Neural cell (in vitro differentiated cells): ENCODE data around the gene MRC2. TPM values are rescaled to one million over a fixed set of nuclear protein-coding genes. Genes with fewer than 3 reads are reported as not detected.

Experiments
- H2AFZ ChIP-seq: fragments of 200-600, 300-800 bp; sonication (generic), shearing (Covaris generic); 2 replicates; pipeline ENCODE4 v1.6.0; 2014; ENCODE audit warnings: low read depth, mild to moderate bottlenecking, antibody characterized with exemption, low read length, moderate library complexity
- H3F3A ChIP-seq: fragments of 200-600 bp; shearing (Covaris generic); 2 replicates; pipeline ENCODE4 v1.6.1; 2016; ENCODE audit warnings: mild to moderate bottlenecking, moderate library complexity, mixed read lengths, antibody characterized with exemption, low read length; ENCODE audit not compliant: insufficient read depth, poor library complexity, severe bottlenecking
- H3K27ac ChIP-seq: fragments of 200-600, 300-800 bp; sonication (generic), shearing (Covaris generic); 2 replicates; pipeline ENCODE4 v1.5.1; 2014; ENCODE audit warnings: mild to moderate bottlenecking, low read length, moderate library complexity
- H3K27me3 ChIP-seq: fragments of 300-800, 200-600 bp; sonication (generic), shearing (Covaris generic); 2 replicates; pipeline ENCODE4 v1.6.0; 2014; ENCODE audit warnings: mild to moderate bottlenecking, low read depth, low read length, moderate library complexity; ENCODE audit not compliant: insufficient read depth
- H3K36me3 ChIP-seq: fragments of 300-800, 200-600 bp; sonication (generic), shearing (Covaris generic); 2 replicates; pipeline ENCODE4 v1.5.1; 2014; ENCODE audit warnings: mild to moderate bottlenecking, antibody characterized with exemption, low read length, moderate library complexity; ENCODE audit not compliant: insufficient read depth
- H3K4me2 ChIP-seq: fragments of 300-800, 200-600 bp; sonication (generic), shearing (Covaris generic); 2 replicates; pipeline ENCODE4 v1.6.0; 2014; ENCODE audit warnings: mild to moderate bottlenecking, low read length
- H3K4me3 ChIP-seq: fragments of 300-800, 200-600 bp; sonication (generic), shearing (Covaris generic); 2 replicates; pipeline ENCODE4 v1.5.1; 2014; ENCODE audit warnings: mild to moderate bottlenecking, low read length, moderate library complexity
- H3K79me2 ChIP-seq: fragments of 200-600 bp; shearing (Covaris generic); replicated peaks from 2 replicates; pipeline ENCODE4 v1.6.0; 2014; ENCODE audit warnings: mild to moderate bottlenecking, low read length, moderate library complexity; ENCODE audit not compliant: insufficient read depth
- H3K9ac ChIP-seq: fragments of 300-800, 200-600 bp; sonication (generic), shearing (Covaris generic); 2 replicates; pipeline ENCODE4 v1.6.1; 2016; ENCODE audit warnings: mild to moderate bottlenecking, low read length, mixed read lengths
- H3K9me2 ChIP-seq: fragments of 200-600 bp; shearing (Covaris generic); 2 replicates; pipeline ENCODE4 v1.6.1; 2016; ENCODE audit warnings: mild to moderate bottlenecking, low read length, mixed read lengths; ENCODE audit not compliant: insufficient read depth
- H3K9me3 ChIP-seq: fragments of 200-600, 300-800 bp; sonication (generic), shearing (Covaris generic); 2 replicates; pipeline ENCODE4 v1.6.1; 2016; ENCODE audit warnings: mild to moderate bottlenecking, mixed run types, low read length, moderate library complexity, mixed read lengths
- H4K20me1 ChIP-seq: fragments of 200-600 bp; shearing (Covaris generic); 2 replicates; pipeline ENCODE4 v1.6.1; 2016; ENCODE audit warnings: mild to moderate bottlenecking, mixed run types; ENCODE audit not compliant: insufficient read depth
- EZH2 ChIP-seq: fragments of 200-600, 300-800 bp; shearing (Covaris generic), sonication (generic); IDR thresholded peaks from 2 replicates; pipeline ENCODE4 v1.6.1; 2014; ENCODE audit warnings: antibody characterized with exemption, low read length, borderline replicate concordance, mild to moderate bottlenecking; ENCODE audit not compliant: insufficient read depth, poor library complexity, severe bottlenecking
- MXI1 ChIP-seq: fragments of 450-650 bp; conservative IDR thresholded peaks from 2 replicates; pipeline ENCODE4 v1.6.1; 2014; ENCODE audit warnings: antibody characterized with exemption, mild to moderate bottlenecking; ENCODE audit not compliant: poor library complexity, severe bottlenecking
- POLR2AphosphoS5 ChIP-seq: IDR thresholded peaks from 2 replicates; pipeline ENCODE4 v1.6.1; 2012
- RAD21 ChIP-seq: fragments of 450-650 bp; conservative IDR thresholded peaks from 2 replicates; pipeline ENCODE4 v1.6.1; 2014; ENCODE audit warnings: antibody characterized with exemption, mild to moderate bottlenecking, moderate library complexity
- TAF1 ChIP-seq: IDR thresholded peaks from 2 replicates; pipeline ENCODE4 v1.6.1; 2012; ENCODE audit warnings: low read depth
- polyA plus RNA-seq: library from polyadenylated mRNA; depleted of rRNA; stranded (reverse); fragments of >200 nt; gene quantifications from 2 replicates; pipeline ENCODE4 v1.2.3, GENCODE V29; 2014
- TF ChIP-seq, protein P1 (sequence below): fragments of 450-650 bp; IDR thresholded peaks from 2 replicates; pipeline ENCODE4 v1.5.1; 2014; ENCODE audit warnings: antibody characterized with exemption, mild to moderate bottlenecking, moderate library complexity; ENCODE audit not compliant: poor library complexity, severe bottlenecking
- TF ChIP-seq, protein P2 (sequence below): IDR thresholded peaks from 2 replicates; pipeline ENCODE4 v1.6.1; 2012; ENCODE audit warnings: borderline replicate concordance

MRC2 gene
- polyA plus RNA-seq, 1 donor from 2014 or later = 0.36 TPM

DNA sequence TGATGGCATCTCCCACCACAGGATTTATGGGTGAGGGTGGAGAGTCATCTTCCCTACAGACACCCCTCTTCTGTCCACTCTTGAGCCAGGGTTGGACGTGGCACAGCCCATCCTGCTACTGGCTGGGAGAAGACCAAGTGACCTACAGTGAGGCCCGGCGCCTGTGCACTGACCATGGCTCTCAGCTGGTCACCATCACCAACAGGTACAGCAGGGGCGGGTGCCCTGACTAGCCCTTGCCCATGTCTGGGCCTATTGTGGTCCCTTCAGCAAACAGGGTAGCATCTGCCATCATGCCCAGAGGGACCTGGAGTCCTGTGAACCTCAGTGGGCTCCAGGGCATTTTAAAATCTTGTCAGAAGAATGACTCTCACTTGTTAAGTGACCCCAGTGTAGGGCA is 48.2 kb downstream of the MRC2 start:
- Histone ChIP-seq H3K9me2 (no peaks in the 10 kb centered on the region), H4K20me1 (no peaks in the 10 kb centered on the region), H3K79me2 (no peaks in the 10 kb centered on the region), H3K27ac (no peak overlapping the region), H2AFZ (no peak overlapping the region), H3K4me3 (no peak overlapping the region), H3K9ac (no peak overlapping the region), H3K27me3 (no peaks in the 10 kb centered on the region), H3K4me2 (no peak overlapping the region), H3K9me3 (no peaks in the 10 kb centered on the region), H3K36me3 (no peaks in the 10 kb centered on the region), H3F3A (no peaks in the 10 kb centered on the region)
- TF ChIP-seq TAF1 (no peak), RAD21 (no peak)
- TF ChIP-seq, protein P1, sequence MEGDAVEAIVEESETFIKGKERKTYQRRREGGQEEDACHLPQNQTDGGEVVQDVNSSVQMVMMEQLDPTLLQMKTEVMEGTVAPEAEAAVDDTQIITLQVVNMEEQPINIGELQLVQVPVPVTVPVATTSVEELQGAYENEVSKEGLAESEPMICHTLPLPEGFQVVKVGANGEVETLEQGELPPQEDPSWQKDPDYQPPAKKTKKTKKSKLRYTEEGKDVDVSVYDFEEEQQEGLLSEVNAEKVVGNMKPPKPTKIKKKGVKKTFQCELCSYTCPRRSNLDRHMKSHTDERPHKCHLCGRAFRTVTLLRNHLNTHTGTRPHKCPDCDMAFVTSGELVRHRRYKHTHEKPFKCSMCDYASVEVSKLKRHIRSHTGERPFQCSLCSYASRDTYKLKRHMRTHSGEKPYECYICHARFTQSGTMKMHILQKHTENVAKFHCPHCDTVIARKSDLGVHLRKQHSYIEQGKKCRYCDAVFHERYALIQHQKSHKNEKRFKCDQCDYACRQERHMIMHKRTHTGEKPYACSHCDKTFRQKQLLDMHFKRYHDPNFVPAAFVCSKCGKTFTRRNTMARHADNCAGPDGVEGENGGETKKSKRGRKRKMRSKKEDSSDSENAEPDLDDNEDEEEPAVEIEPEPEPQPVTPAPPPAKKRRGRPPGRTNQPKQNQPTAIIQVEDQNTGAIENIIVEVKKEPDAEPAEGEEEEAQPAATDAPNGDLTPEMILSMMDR = no peak

DNA sequence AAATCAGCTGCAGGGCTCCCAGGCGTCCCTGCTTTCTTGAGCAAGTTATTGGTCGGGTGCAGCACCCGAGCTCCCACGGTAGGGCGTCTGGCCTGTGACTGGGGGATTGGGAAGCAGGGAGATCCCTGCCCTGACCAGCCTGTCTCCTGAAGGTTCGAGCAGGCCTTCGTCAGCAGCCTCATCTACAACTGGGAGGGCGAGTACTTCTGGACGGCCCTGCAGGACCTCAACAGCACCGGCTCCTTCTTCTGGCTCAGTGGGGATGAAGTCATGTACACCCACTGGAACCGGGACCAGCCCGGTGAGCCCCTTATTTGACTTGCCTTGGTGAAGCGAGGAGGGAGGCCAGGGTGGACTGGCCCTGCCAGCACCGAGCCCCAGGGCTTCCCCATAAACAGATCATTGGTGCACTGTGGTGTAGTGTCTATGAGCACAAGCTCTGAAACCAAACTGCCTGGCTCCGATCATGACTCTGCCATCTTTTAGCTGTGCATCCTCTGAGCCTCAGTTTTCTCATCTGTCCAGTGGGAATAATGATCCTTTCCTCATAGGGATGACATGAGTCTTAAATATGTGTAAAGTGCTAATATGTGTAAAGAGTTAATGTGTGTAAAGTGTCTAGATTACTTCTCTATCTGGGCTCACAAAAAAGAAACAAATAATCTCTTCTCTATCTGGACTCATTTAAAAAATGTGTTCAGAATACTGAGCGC is 48.9 kb downstream of the MRC2 start:
- H4K20me1 ChIP-seq = no peaks in the 10 kb centered on the region
- no peak overlapping the region for H2AFZ ChIP-seq
- no peaks in the 10 kb centered on the region for H3K27me3 ChIP-seq

More for the DNA sequence above, 48.9 kb downstream of the MRC2 start:
- Histone ChIP-seq H3F3A (no peaks in the 10 kb centered on the region), H3K9ac (no peak overlapping the region), H3K79me2 (no peaks in the 10 kb centered on the region), H3K4me2 (no peak overlapping the region), H3K9me2 (no peaks in the 10 kb centered on the region), H3K4me3 (no peak overlapping the region), H3K36me3 (no peaks in the 10 kb centered on the region), H3K9me3 (no peaks in the 10 kb centered on the region), H3K27ac (no peak overlapping the region)
- TF ChIP-seq TAF1 (no peak), RAD21 (no peak), MXI1 (no peak), POLR2AphosphoS5 (no peak), EZH2 (no peak)
- TF ChIP-seq, protein P1 = no peak
- TF ChIP-seq, protein P2, sequence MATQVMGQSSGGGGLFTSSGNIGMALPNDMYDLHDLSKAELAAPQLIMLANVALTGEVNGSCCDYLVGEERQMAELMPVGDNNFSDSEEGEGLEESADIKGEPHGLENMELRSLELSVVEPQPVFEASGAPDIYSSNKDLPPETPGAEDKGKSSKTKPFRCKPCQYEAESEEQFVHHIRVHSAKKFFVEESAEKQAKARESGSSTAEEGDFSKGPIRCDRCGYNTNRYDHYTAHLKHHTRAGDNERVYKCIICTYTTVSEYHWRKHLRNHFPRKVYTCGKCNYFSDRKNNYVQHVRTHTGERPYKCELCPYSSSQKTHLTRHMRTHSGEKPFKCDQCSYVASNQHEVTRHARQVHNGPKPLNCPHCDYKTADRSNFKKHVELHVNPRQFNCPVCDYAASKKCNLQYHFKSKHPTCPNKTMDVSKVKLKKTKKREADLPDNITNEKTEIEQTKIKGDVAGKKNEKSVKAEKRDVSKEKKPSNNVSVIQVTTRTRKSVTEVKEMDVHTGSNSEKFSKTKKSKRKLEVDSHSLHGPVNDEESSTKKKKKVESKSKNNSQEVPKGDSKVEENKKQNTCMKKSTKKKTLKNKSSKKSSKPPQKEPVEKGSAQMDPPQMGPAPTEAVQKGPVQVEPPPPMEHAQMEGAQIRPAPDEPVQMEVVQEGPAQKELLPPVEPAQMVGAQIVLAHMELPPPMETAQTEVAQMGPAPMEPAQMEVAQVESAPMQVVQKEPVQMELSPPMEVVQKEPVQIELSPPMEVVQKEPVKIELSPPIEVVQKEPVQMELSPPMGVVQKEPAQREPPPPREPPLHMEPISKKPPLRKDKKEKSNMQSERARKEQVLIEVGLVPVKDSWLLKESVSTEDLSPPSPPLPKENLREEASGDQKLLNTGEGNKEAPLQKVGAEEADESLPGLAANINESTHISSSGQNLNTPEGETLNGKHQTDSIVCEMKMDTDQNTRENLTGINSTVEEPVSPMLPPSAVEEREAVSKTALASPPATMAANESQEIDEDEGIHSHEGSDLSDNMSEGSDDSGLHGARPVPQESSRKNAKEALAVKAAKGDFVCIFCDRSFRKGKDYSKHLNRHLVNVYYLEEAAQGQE = no peak
